Measurements from ENCODE around the gene SYTL1. TPM values are rescaled to one million over a fixed set of nuclear protein-coding genes. Genes with fewer than 3 reads are reported as not detected.

The SYTL1 gene
- total and polyA plus RNA-seq, 2 experiments from 2014 or later = not detected

- Histone ChIP-seq H3K79me2 (ENCODE audit: insufficient read depth) (no peaks in the 10 kb centered on the region), H2AFZ (no peak overlapping the region), H3F3A (ENCODE audit: insufficient read depth) (no peaks in the 10 kb centered on the region), H3K4me3 (no peak overlapping the region), H3K27me3 (replicated peaks; ENCODE audit: insufficient read depth) (no peaks in the 10 kb centered on the region), H3K9me3 (ENCODE audit: low read depth) (no peaks in the 10 kb centered on the region), H3K36me3 (ENCODE audit: low read depth) (peaks cover 5% of the 10 kb centered on the region; the same call in 1 of the 2 replicates), H3K4me2 (ENCODE audit: unreplicated experiment) (no peak overlapping the region), H3K4me1 (ENCODE audit: insufficient read depth) (peaks cover 14% of the 10 kb centered on the region), H4K20me1 (ENCODE audit: insufficient read depth) (no peaks in the 10 kb centered on the region), H3K9ac (no peak overlapping the region), H3K9me2 (ENCODE audit: insufficient read depth) (no peaks in the 10 kb centered on the region), H3K27ac (no peak overlapping the region)
- no peak for DNase-seq
- in situ Hi-C loops (cut with MboI) = no loop called here
- WGBS, 2 experiments (ENCODE audit: low coverage in 1 of 2, low lambda C conversion rate in 2 of 2, missing lambda C conversion rate in 2 of 2) = 71 to 76% methylated on average over 5 of the region's 5 CpGs
- no peak for TF ChIP-seq EZH2phosphoT487 (IDR thresholded peaks at IDR 0.05; ENCODE audit: insufficient read depth, low read depth)
- TF ChIP-seq EZH2 (IDR thresholded peaks at IDR 0.05; ENCODE audit: insufficient read depth, poor library complexity, severe bottlenecking) = no peak
These were observed 2.6 kb upstream of the SYTL1 start for GRCh38 chr1:27339213-27339612.

GRCh38 chr1:27342391-27342777, 562 bp downstream of the SYTL1 start:
- no peak for DNase-seq
- in situ Hi-C loops (cut with MboI) = no loop called here
- Histone ChIP-seq H3K27ac (no peak overlapping the region), H3K9me2 (ENCODE audit: insufficient read depth) (no peaks in the 10 kb centered on the region), H3F3A (ENCODE audit: insufficient read depth) (no peaks in the 10 kb centered on the region), H2AFZ (no peak overlapping the region), H3K9me3 (ENCODE audit: low read depth) (no peaks in the 10 kb centered on the region), H3K4me2 (ENCODE audit: unreplicated experiment) (no peak overlapping the region), H3K9ac (no peak overlapping the region), H3K79me2 (ENCODE audit: insufficient read depth) (no peaks in the 10 kb centered on the region), H3K4me1 (ENCODE audit: insufficient read depth) (peaks cover 14% of the 10 kb centered on the region), H4K20me1 (ENCODE audit: insufficient read depth) (no peaks in the 10 kb centered on the region), H3K27me3 (replicated peaks; ENCODE audit: insufficient read depth) (no peaks in the 10 kb centered on the region), H3K4me3 (no peak overlapping the region), H3K36me3 (ENCODE audit: low read depth) (no peaks in the 10 kb centered on the region)
- no peak for TF ChIP-seq EZH2 (IDR thresholded peaks at IDR 0.05; ENCODE audit: insufficient read depth, poor library complexity, severe bottlenecking)
- no peak for TF ChIP-seq EZH2phosphoT487 (IDR thresholded peaks at IDR 0.05; ENCODE audit: insufficient read depth, low read depth)
- WGBS, 2 experiments (ENCODE audit: low coverage in 1 of 2, low lambda C conversion rate in 2 of 2, missing lambda C conversion rate in 2 of 2) = 91 to 93% methylated on average over 8 of the region's 8 CpGs

GRCh38 chr1:27342778-27343638, 1.2 kb downstream of the SYTL1 start:
- Histone ChIP-seq H3K4me2 (ENCODE audit: unreplicated experiment) (no peak overlapping the region), H2AFZ (no peak overlapping the region), H3K9ac (no peak overlapping the region), H3F3A (ENCODE audit: insufficient read depth) (no peaks in the 10 kb centered on the region), H3K27me3 (replicated peaks; ENCODE audit: insufficient read depth) (no peaks in the 10 kb centered on the region), H3K36me3 (ENCODE audit: low read depth) (no peaks in the 10 kb centered on the region), H4K20me1 (ENCODE audit: insufficient read depth) (no peaks in the 10 kb centered on the region), H3K9me3 (ENCODE audit: low read depth) (no peaks in the 10 kb centered on the region), H3K27ac (no peak overlapping the region), H3K4me3 (no peak overlapping the region), H3K4me1 (ENCODE audit: insufficient read depth) (peaks cover 14% of the 10 kb centered on the region), H3K9me2 (ENCODE audit: insufficient read depth) (no peaks in the 10 kb centered on the region), H3K79me2 (ENCODE audit: insufficient read depth) (no peaks in the 10 kb centered on the region)
- DNase-seq = no peak
- WGBS, 2 experiments (ENCODE audit: low coverage in 1 of 2, low lambda C conversion rate in 2 of 2, missing lambda C conversion rate in 2 of 2) = 83 to 84% methylated on average over 29 to 31 of the region's 31 CpGs
- TF ChIP-seq EZH2 (IDR thresholded peaks at IDR 0.05; ENCODE audit: insufficient read depth, poor library complexity, severe bottlenecking) (no peak), EZH2phosphoT487 (IDR thresholded peaks at IDR 0.05; ENCODE audit: insufficient read depth, low read depth) (no peak)
- in situ Hi-C loops (cut with MboI) = no loop called here

GRCh38 chr1:27343639-27344025, 1.8 kb downstream of the SYTL1 start:
- no peak for DNase-seq
- Histone ChIP-seq H2AFZ (no peak overlapping the region), H3K9ac (no peak overlapping the region), H3K4me2 (ENCODE audit: unreplicated experiment) (no peak overlapping the region), H3K79me2 (ENCODE audit: insufficient read depth) (no peaks in the 10 kb centered on the region), H3K9me2 (ENCODE audit: insufficient read depth) (no peaks in the 10 kb centered on the region), H3K27me3 (replicated peaks; ENCODE audit: insufficient read depth) (no peaks in the 10 kb centered on the region), H3F3A (ENCODE audit: insufficient read depth) (no peaks in the 10 kb centered on the region), H3K9me3 (ENCODE audit: low read depth) (no peaks in the 10 kb centered on the region), H3K36me3 (ENCODE audit: low read depth) (no peaks in the 10 kb centered on the region), H4K20me1 (ENCODE audit: insufficient read depth) (no peaks in the 10 kb centered on the region), H3K4me1 (ENCODE audit: insufficient read depth) (peaks cover 14% of the 10 kb centered on the region), H3K4me3 (no peak overlapping the region), H3K27ac (no peak overlapping the region)
- TF ChIP-seq EZH2 (IDR thresholded peaks at IDR 0.05; ENCODE audit: insufficient read depth, poor library complexity, severe bottlenecking) (no peak), EZH2phosphoT487 (IDR thresholded peaks at IDR 0.05; ENCODE audit: insufficient read depth, low read depth) (no peak)
- WGBS, 2 experiments (ENCODE audit: low coverage in 1 of 2, low lambda C conversion rate in 2 of 2, missing lambda C conversion rate in 2 of 2) = 46 to 47% methylated on average over 5 of the region's 5 CpGs
- in situ Hi-C loops (cut with MboI) = no loop called here

Data from GM23248 (cell line).